Left renal cortex interstitium (tissue), 4 donors: Measurements from ENCODE around the gene PNCK. TPM values are rescaled to one million over a fixed set of nuclear protein-coding genes. Genes with fewer than 3 reads are reported as not detected.

ENCODE experiments used
- DNase-seq, 4 donors: peaks; one replicate each; pipeline ENCODE4 v3.0.0-alpha.2; 2013; ENCODE audit warnings: low read depth in 4 of 4, low spot score in 2 of 4, missing footprints in 1 of 4
- polyA plus RNA-seq, 4 donors: library from polyadenylated mRNA; unstranded; fragments of 120-200 nt; gene quantifications; one replicate each; pipeline ENCODE4 v1.2.1, GENCODE V29; 2013; ENCODE audit not compliant: insufficient read length in 4 of 4

The PNCK gene
- polyA plus RNA-seq, 4 donors: 6.5 to 13.3 (median 8.9) TPM

GRCh38 chrX:153633048-153633447 lies 40.6 kb downstream of the PNCK start:
- no peak for DNase-seq

DNA sequence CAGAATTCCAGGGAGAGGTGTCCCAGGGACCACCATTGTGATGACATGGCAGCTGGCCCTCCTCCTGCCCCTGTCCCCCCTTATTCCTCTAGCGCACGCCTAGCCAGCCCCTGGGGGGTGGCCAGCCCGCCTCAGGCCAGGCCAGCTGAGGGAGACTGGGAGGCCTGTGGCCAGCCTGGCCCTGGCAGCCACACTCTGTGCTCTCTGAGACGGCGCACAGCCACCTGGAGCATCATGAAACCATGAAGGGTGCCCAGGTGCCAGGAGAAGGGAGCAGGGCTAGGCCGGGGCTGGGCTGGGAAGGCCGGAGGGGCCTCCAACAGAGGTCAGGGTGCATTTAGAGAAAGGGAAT lies 41.0 kb downstream of the PNCK start:
- no peak for DNase-seq

GRCh38 chrX:153631907-153632594 lies 41.6 kb downstream of the PNCK start:
- no peak for DNase-seq

DNA sequence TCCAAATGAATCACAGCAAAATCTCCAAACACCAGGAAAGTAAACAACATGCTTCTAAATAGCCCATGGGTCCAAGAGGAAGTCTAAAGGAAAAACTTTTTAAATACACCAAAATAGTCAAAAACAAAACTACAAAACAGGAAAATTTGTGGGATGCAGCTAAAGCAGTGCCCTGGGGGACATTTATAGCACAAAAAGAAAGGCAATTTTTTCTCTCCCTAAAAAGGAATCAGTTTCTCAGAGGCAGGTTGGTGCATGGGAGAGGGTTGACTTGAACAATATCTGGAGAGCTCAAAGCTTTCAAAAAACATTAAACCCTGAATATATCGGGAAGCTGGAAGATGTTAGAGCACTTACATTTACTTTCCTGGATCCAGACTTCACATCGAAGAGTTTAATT lies 42.3 kb downstream of the PNCK start:
- no peak for DNase-seq

DNA sequence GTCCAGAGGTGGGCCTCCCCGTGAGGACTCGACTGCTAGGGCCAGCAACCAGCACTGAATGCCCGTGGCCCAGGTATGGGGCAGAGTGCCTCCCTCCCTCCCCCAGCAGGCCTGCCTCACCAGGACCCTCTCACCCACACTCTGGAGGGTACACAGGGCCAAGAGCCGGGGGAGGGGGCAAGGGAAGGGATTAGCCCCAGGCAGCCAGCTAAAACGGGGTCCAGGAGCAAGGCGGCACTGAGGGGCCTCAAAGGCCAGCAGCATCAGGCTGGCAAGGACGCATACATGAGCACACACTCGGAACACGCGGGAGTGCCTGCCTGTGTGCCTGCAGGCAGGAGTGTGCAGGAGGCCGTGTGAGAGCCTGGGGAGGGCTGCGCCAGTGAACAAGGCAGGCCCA lies 44.9 kb downstream of the PNCK start:
- no peak for DNase-seq

DNA sequence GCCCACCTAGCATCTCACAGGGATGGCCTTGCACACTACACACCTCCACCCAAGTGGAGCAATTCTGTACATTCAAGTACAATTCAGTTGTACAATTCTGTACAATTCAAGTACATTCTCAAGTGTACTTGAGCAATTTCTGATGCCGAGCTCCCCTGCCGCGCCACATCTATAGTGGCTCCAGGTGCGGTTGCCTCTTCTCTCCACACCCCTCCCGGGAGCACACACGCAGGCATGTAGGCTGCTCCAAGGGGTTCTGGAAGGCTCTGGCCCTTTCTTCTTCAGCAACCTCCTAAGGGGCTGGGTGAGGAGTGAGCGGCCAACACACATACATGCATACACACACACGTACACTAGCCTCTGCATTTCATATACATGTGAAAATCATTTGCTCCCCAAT lies 45.5 kb downstream of the PNCK start:
- no peak for DNase-seq

- DNase-seq: no peak
Measured at GRCh38 chrX:153627675-153628111, 45.9 kb downstream of the PNCK start.

GRCh38 chrX:153626863-153627674 lies 46.5 kb downstream of the PNCK start:
- no peak for DNase-seq

- no peak for DNase-seq
Measured at GRCh38 chrX:153626025-153626633, 47.5 kb downstream of the PNCK start.

GRCh38 chrX:153625271-153626024 lies 48.2 kb downstream of the PNCK start:
- no peak for DNase-seq

DNA sequence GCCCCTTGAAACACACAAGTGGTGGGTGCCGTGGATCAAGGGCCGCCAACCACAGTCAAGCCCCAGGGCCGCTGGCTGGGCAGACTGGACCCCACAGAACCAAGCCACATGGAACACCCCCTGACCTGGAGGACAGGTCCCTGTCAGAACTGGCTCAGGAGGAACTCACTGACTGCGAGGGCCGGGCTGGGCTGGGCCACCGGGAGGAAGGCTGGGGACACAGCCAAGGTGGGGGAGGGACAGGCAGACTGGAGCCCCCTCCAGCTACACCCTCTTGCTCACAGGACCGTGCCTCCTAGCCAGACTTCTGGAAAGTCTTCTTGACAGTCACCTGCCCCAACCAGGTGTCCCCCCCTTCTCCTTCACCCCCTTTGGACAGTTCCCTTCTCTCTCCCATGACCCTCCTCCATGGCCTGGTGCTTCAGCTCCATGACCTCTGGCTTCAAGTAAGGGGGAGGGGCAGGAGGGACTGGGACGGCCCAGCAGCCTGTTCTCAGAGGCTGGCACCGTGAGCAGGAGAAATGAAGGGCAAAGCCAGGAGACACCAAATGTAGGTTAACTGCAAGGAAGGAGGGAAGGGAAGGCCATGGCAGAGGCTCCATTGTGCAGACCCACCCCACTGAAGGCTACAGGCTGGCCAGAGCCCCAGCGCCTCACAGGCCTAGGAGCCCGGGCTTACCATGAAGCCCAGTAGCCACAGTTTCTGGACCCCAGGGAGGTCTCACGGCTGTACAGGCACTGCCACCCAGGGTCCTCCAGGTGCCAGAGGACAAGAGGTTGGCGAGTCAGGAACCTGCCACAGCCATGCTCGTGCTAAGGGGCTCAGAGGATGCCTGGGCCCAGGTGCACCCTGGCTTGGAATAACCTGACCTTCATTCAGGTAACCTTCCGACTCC lies 49.2 kb downstream of the PNCK start:
- DNase-seq: no peak

GRCh38 chrX:153623310-153624029 lies 50.1 kb downstream of the PNCK start:
- DNase-seq: no peak

GRCh38 chrX:153622661-153623309 lies 50.8 kb downstream of the PNCK start:
- DNase-seq: no peak

DNA sequence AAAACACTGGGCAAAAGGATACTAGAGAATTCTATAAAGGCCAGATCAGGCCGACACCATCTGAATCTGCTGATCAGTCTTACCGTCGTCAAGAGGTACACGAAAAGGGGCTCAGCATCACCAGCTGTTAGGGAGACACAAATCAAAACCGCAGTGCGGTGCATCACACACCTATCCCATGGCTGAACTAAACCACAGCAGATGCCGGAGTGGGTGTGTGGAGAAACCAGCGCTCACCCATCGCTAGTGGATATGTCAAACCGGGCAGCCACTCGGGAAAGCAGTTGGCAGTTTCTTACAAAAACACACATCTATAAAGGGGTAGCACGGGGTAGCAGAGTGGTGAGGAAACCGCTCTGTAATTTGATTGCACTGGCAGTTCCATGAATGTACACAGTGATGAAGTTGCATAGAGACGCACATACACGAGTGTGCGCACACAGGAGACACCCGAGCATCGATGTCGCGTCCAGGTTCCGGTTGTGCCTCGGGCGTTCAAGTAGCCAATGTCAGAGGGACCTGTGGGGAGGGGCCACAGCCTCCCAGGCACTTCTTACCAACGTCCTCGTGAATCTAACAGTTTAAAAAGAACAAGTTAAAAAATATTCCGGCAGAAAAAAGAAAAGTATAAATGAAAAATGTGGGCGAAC lies 51.5 kb downstream of the PNCK start:
- no peak for DNase-seq

DNA sequence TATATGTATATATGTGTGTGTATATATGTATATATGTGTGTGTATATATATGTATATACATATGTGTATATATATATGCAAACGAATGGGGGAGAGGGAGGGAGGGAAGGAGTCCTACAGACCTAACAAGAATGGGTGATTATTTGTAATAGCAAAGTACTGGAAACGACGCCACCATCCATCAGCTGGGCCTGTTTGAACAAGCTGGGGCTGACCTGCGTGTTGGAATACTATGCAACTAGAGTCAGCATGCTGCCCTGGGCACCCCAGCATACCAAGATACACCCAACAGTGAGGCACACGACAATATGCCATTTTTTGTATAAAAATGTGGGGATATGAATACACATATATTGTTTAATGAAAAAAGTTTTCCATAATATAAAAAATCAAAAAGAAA lies 53.0 kb downstream of the PNCK start:
- no peak for DNase-seq
